Neural cell (in vitro differentiated cells): Measurements from ENCODE around the gene DEFB128. TPM values are rescaled to one million over a fixed set of nuclear protein-coding genes. Genes with fewer than 3 reads are reported as not detected.

Experiments used
- H2AFZ ChIP-seq: fragments of 200-600, 300-800 bp; sonication (generic), shearing (Covaris generic); 2 replicates; pipeline ENCODE4 v1.6.0; 2014; ENCODE audit warnings: low read depth, mild to moderate bottlenecking, antibody characterized with exemption, low read length, moderate library complexity
- H3F3A ChIP-seq: fragments of 200-600 bp; shearing (Covaris generic); 2 replicates; pipeline ENCODE4 v1.6.1; 2016; ENCODE audit warnings: mild to moderate bottlenecking, moderate library complexity, mixed read lengths, antibody characterized with exemption, low read length; ENCODE audit not compliant: insufficient read depth, poor library complexity, severe bottlenecking
- H3K27ac ChIP-seq: fragments of 200-600, 300-800 bp; sonication (generic), shearing (Covaris generic); 2 replicates; pipeline ENCODE4 v1.5.1; 2014; ENCODE audit warnings: mild to moderate bottlenecking, low read length, moderate library complexity
- H3K27me3 ChIP-seq: fragments of 300-800, 200-600 bp; sonication (generic), shearing (Covaris generic); 2 replicates; pipeline ENCODE4 v1.6.0; 2014; ENCODE audit warnings: mild to moderate bottlenecking, low read depth, low read length, moderate library complexity; ENCODE audit not compliant: insufficient read depth
- H3K36me3 ChIP-seq: fragments of 300-800, 200-600 bp; sonication (generic), shearing (Covaris generic); 2 replicates; pipeline ENCODE4 v1.5.1; 2014; ENCODE audit warnings: mild to moderate bottlenecking, antibody characterized with exemption, low read length, moderate library complexity; ENCODE audit not compliant: insufficient read depth
- H3K4me2 ChIP-seq: fragments of 300-800, 200-600 bp; sonication (generic), shearing (Covaris generic); 2 replicates; pipeline ENCODE4 v1.6.0; 2014; ENCODE audit warnings: mild to moderate bottlenecking, low read length
- H3K4me3 ChIP-seq: fragments of 300-800, 200-600 bp; sonication (generic), shearing (Covaris generic); 2 replicates; pipeline ENCODE4 v1.5.1; 2014; ENCODE audit warnings: mild to moderate bottlenecking, low read length, moderate library complexity
- H3K79me2 ChIP-seq: fragments of 200-600 bp; shearing (Covaris generic); replicated peaks from 2 replicates; pipeline ENCODE4 v1.6.0; 2014; ENCODE audit warnings: mild to moderate bottlenecking, low read length, moderate library complexity; ENCODE audit not compliant: insufficient read depth
- H3K9ac ChIP-seq: fragments of 300-800, 200-600 bp; sonication (generic), shearing (Covaris generic); 2 replicates; pipeline ENCODE4 v1.6.1; 2016; ENCODE audit warnings: mild to moderate bottlenecking, low read length, mixed read lengths
- H3K9me2 ChIP-seq: fragments of 200-600 bp; shearing (Covaris generic); 2 replicates; pipeline ENCODE4 v1.6.1; 2016; ENCODE audit warnings: mild to moderate bottlenecking, low read length, mixed read lengths; ENCODE audit not compliant: insufficient read depth
- H3K9me3 ChIP-seq: fragments of 200-600, 300-800 bp; sonication (generic), shearing (Covaris generic); 2 replicates; pipeline ENCODE4 v1.6.1; 2016; ENCODE audit warnings: mild to moderate bottlenecking, mixed run types, low read length, moderate library complexity, mixed read lengths
- H4K20me1 ChIP-seq: fragments of 200-600 bp; shearing (Covaris generic); 2 replicates; pipeline ENCODE4 v1.6.1; 2016; ENCODE audit warnings: mild to moderate bottlenecking, mixed run types; ENCODE audit not compliant: insufficient read depth
- EP300 ChIP-seq: fragments of 450-650 bp; conservative IDR thresholded peaks from 2 replicates; pipeline ENCODE4 v1.6.1; 2014; ENCODE audit warnings: antibody characterized with exemption, mild to moderate bottlenecking, moderate library complexity; ENCODE audit not compliant: poor library complexity, severe bottlenecking
- EZH2 ChIP-seq: fragments of 200-600, 300-800 bp; shearing (Covaris generic), sonication (generic); IDR thresholded peaks from 2 replicates; pipeline ENCODE4 v1.6.1; 2014; ENCODE audit warnings: antibody characterized with exemption, low read length, borderline replicate concordance, mild to moderate bottlenecking; ENCODE audit not compliant: insufficient read depth, poor library complexity, severe bottlenecking
- MXI1 ChIP-seq: fragments of 450-650 bp; conservative IDR thresholded peaks from 2 replicates; pipeline ENCODE4 v1.6.1; 2014; ENCODE audit warnings: antibody characterized with exemption, mild to moderate bottlenecking; ENCODE audit not compliant: poor library complexity, severe bottlenecking
- POLR2AphosphoS5 ChIP-seq: IDR thresholded peaks from 2 replicates; pipeline ENCODE4 v1.6.1; 2012
- RAD21 ChIP-seq: fragments of 450-650 bp; conservative IDR thresholded peaks from 2 replicates; pipeline ENCODE4 v1.6.1; 2014; ENCODE audit warnings: antibody characterized with exemption, mild to moderate bottlenecking, moderate library complexity
- REST ChIP-seq: IDR thresholded peaks from 2 replicates; pipeline ENCODE4 v1.6.1; 2012; ENCODE audit warnings: borderline replicate concordance
- SMC3 ChIP-seq: fragments of 450-650 bp; conservative IDR thresholded peaks from 2 replicates; pipeline ENCODE4 v1.6.1; 2014; ENCODE audit warnings: antibody characterized with exemption, mild to moderate bottlenecking, moderate library complexity; ENCODE audit not compliant: poor library complexity
- TAF1 ChIP-seq: IDR thresholded peaks from 2 replicates; pipeline ENCODE4 v1.6.1; 2012; ENCODE audit warnings: low read depth
- polyA plus RNA-seq: library from polyadenylated mRNA; depleted of rRNA; stranded (reverse); fragments of >200 nt; gene quantifications from 2 replicates; pipeline ENCODE4 v1.2.3, GENCODE V29; 2014
- TF ChIP-seq, protein P1 (sequence below): fragments of 450-650 bp; IDR thresholded peaks from 2 replicates; pipeline ENCODE4 v1.5.1; 2014; ENCODE audit warnings: antibody characterized with exemption, mild to moderate bottlenecking, moderate library complexity; ENCODE audit not compliant: poor library complexity, severe bottlenecking

DEFB128 gene
- polyA plus RNA-seq, 1 donor from 2014 or later, result not detected

DNA sequence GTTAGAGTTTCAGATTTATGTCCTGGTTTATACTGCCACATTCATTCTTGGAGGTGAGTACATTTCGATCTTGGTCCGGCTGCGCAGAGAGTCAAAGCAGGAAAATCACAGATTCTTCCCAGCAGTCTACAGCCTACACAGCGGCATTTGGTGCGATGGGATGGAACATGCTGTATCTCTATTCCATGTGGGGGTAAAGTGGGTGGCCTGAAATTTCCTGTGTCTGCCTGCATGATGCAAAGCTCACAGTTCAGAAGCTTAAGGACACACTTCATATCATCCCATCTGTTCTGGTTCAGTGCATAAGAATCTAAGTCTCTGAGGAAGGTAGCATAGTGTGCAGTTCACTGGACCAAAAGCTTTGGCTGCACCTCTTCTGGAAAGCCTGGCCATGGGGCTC is 32.4 kb downstream of the DEFB128 start, which contains the start of gene DEFB127:
TSS of gene DEFB127 (plus strand) at position 301 of the 400 bp plus-strand sequence. CDS start at position 392, 91 bp downstream.
- no peak within 1 kb of the TSS for H3K9ac ChIP-seq
- H3F3A ChIP-seq, result no peaks in the 10 kb centered on the region
- H4K20me1 ChIP-seq, result no peaks in the 10 kb centered on the region
- no peaks in the 10 kb centered on the region for H3K79me2 ChIP-seq
- H3K27me3 ChIP-seq, result peaks cover 5% of the 10 kb centered on the region
- TF ChIP-seq EZH2, result no peak
- TF ChIP-seq MXI1, result no peak
- no peak for TF ChIP-seq TAF1
- H3K4me2 ChIP-seq, result no peak within 1 kb of the TSS
- H3K9me3 ChIP-seq, result no peaks in the 10 kb centered on the region
- no peaks in the 10 kb centered on the region for H3K9me2 ChIP-seq
- no peak within 1 kb of the TSS for H3K27ac ChIP-seq
- H3K36me3 ChIP-seq, result no peaks in the 10 kb centered on the region
- H2AFZ ChIP-seq, result no peak within 1 kb of the TSS
- no peak within 1 kb of the TSS for H3K4me3 ChIP-seq

GRCh38 chr20:152131-152530 is 37.4 kb downstream of the DEFB128 start:
- no peak overlapping the region for H3K4me2 ChIP-seq
- no peak overlapping the region for H3K27ac ChIP-seq
- no peak overlapping the region for H3K4me3 ChIP-seq
- TF ChIP-seq SMC3 (no peak), TAF1 (no peak), POLR2AphosphoS5 (no peak), MXI1 (no peak), EP300 (no peak), RAD21 (no peak), REST (no peak), EZH2 (no peak)
- TF ChIP-seq, protein P1, sequence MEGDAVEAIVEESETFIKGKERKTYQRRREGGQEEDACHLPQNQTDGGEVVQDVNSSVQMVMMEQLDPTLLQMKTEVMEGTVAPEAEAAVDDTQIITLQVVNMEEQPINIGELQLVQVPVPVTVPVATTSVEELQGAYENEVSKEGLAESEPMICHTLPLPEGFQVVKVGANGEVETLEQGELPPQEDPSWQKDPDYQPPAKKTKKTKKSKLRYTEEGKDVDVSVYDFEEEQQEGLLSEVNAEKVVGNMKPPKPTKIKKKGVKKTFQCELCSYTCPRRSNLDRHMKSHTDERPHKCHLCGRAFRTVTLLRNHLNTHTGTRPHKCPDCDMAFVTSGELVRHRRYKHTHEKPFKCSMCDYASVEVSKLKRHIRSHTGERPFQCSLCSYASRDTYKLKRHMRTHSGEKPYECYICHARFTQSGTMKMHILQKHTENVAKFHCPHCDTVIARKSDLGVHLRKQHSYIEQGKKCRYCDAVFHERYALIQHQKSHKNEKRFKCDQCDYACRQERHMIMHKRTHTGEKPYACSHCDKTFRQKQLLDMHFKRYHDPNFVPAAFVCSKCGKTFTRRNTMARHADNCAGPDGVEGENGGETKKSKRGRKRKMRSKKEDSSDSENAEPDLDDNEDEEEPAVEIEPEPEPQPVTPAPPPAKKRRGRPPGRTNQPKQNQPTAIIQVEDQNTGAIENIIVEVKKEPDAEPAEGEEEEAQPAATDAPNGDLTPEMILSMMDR, result no peak
- no peaks in the 10 kb centered on the region for H4K20me1 ChIP-seq
- no peak overlapping the region for H3K9ac ChIP-seq
- no peak overlapping the region for H2AFZ ChIP-seq
- no peaks in the 10 kb centered on the region for H3K27me3 ChIP-seq
- H3K9me3 ChIP-seq, result no peaks in the 10 kb centered on the region
- H3K36me3 ChIP-seq, result no peaks in the 10 kb centered on the region
- no peaks in the 10 kb centered on the region for H3F3A ChIP-seq
- H3K9me2 ChIP-seq, result no peaks in the 10 kb centered on the region
- no peaks in the 10 kb centered on the region for H3K79me2 ChIP-seq
